GM19023 (cell line): ENCODE results near the gene GPRC5B.

Source experiments
- ATAC-seq: cut with Tn5 transposase; IDR thresholded peaks from one replicate; pipeline ENCODE4 v1.9.1; 2021; ENCODE audit warnings: mild to moderate bottlenecking, moderate library complexity; ENCODE audit not compliant: unreplicated experiment

Gene GPRC5B

DNA sequence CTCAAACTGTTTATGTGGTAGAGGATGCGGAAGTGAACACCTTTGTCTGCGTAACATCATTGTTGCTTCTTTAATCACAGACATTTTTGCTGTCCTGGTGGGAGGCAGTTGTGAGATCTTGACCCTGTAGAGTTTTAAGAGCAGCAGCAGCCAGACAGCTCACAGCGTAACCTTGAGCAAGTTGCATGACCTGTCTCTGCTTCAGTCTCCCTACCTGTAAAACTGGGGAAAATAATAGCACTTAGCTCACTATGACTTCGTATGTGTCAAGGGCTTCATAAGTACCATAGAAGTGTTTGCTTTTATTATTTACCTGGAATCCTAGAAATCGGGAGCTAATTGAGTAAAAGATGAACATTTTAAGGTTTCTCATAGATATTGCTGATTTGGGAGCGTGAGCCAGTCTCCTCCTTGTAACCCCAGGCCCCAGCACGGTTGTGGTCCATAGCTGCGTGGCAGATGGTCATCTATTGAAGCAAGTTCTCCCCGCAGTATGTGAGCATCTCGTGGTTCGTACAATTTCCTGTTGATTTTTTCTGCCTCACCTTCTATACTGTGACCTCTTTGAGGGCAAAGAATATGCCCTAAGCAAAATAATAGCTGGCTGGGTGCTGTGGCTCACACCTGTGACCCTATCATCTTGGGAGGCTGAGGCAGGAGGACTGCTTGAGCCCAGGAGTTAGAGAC lies 34.4 kb downstream of the GPRC5B start:
- no peak for ATAC-seq

DNA sequence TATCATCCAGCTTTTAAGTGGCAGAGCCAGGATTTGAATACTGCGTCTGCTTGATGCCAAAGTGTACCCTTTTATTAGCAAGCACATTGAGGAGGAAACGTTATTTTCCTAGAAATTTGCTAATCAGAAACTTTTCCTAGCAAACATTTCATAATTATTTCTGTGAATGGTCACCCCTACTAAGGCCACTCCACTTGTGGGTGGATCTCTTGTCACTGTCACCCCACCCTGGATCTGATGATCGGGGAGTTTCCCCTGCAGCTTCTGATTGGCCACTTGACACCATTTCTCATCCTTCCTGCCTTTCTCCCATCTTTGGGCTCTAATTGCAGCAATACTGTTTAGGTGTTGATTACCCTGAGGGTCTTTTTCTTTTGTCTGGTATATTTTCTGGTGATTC lies 35.9 kb downstream of the GPRC5B start:
- ATAC-seq, result no peak

DNA sequence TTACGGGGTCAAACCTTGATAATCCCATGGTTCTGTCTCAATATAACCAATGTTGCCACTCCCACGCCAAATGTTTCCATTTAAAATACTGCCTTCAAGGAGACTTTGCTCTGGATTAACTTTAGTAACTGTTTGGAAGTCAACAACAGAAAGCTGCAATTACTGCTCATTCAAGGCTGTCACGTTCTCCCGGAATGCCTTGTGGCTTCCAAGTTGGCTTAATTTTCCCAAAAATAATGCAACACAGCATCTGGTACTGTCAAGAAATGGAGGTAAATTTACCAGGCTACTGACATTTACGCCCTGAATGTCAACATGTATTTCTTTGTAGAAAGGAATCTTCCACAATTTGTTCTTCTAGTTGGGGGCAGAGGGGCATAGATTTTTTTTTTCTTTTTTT lies 38.2 kb downstream of the GPRC5B start:
- ATAC-seq, result no peak

DNA sequence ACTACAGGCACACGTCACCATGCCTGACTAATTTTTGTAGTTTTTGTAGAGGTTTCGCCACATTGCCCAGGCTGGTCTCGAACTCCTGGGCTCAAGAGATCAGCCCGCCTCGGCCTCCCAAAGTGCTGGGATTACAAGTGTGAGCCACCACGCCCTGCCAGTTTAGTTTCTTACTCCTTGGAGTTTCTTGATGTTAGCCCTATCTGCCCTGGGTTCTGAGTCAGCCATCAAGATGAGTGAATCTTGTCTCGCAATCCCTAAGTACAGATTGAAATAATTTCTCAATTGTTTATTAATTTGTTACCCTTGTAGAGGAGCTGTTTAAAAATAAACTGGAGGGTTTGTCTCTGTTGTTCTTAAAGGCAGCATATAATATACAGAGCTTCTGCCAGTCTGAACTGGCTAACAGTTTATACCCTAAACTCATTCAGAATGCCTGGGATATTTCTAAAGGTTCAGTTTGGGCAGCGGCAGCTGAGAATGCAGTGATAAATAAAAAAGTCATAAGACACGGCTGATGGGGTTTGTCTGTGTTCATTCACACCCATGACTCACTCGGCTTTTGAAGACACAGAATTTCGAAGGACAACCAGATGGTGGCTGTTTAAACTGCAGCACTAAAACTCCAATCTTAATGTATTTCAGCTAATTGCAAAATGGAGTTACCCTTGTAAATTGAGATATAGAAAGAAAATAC lies 39.6 kb downstream of the GPRC5B start:
- ATAC-seq, result no peak

DNA sequence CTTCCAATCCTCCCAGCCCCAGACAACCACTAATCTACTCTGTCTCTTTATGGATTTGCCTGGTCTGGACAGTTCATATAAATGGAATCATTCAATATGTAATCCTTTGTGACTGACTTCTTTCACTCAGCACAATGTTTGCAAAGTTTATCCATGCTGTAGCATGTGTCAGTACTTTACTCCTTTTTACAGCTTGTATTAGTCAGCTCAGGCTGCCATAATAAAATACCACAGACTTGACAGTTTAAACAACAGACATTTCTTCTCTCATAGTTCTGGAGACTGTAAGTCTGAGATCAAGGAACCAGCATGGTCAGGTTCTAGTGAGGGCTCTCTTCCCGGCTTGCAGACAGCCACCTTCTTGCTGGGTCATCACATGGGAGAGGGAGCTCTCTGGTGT lies 41.3 kb downstream of the GPRC5B start:
- no peak for ATAC-seq

DNA sequence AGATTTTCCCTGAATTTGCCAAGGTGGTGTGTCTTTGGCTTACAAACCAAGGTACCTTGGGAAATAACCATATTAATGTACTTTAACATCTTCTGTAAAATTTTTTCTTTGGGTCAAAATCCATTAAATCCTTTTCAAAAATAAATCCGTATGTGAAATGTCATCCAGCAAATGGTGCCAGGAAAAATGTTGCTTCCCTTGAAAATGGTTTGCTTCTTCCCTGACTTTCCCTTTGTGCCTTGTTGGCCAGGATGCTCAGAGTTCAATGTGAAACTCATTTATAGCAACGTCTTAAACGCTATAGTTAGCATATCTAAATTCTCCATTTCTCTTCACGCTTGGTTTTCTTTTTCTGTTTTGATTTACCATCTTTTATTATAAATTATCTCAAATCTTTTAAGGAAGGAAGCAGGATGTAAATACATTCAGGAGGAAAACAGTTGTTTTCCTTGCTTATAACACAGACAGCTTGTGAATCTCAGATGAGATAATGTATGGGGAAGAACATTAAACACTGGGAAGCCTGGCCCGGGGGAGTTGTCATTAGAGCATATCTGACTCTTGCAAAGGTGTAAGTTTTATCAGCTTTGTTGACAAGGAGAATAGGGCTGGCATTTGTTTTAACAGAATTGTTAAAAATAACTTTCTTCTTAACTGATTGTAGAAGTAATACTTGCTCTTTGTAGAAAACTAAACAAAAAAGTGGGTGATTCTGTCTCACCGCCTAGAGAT lies 42.1 kb downstream of the GPRC5B start:
- ATAC-seq, result no peak

DNA sequence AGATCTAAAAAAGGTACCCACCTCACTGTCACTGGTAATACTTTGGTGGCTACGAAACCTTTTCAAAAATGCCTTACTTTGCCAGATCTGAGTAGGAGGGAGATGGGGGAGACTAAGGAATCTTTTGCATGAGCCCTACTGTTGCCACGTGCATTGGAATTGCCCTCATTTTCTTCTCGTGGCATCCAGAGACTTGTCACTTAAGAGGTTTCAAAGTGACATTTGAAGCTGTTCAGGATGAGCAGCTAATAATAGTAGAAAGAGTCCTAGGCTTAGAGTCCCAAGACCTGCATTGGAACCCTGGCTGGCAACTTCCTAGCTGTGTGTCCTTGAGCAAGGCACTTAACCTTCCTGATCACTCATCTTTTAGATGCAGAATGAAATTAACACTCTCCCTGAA lies 43.5 kb downstream of the GPRC5B start:
- no peak for ATAC-seq

DNA sequence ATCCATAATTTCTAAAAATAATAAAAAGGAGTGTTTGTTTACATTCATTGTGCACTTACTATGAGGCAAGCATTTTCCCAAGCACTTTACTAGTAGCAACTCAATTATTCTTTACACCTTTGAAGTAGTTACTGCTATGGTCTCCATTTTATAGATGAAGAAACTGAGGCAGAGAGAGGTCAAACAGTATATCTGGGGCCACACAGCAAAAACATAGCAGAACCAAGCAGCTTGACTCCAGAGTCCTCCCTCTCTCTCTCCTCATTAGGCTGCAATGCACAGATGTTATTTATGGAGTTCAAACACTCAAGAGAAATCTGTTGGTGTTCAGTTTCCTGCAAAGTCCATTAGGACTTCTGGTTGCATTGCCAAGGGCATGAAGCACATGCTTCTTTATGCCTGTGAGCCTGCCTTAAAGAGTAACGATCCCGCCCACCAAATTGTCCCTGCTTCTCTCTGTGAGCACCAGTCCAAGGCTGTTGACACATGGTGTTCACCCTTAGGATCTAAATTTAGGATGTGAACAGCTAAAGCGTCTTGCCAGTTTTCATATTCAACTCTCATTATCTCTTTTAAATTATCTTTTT lies 44.0 kb downstream of the GPRC5B start:
- no peak for ATAC-seq

DNA sequence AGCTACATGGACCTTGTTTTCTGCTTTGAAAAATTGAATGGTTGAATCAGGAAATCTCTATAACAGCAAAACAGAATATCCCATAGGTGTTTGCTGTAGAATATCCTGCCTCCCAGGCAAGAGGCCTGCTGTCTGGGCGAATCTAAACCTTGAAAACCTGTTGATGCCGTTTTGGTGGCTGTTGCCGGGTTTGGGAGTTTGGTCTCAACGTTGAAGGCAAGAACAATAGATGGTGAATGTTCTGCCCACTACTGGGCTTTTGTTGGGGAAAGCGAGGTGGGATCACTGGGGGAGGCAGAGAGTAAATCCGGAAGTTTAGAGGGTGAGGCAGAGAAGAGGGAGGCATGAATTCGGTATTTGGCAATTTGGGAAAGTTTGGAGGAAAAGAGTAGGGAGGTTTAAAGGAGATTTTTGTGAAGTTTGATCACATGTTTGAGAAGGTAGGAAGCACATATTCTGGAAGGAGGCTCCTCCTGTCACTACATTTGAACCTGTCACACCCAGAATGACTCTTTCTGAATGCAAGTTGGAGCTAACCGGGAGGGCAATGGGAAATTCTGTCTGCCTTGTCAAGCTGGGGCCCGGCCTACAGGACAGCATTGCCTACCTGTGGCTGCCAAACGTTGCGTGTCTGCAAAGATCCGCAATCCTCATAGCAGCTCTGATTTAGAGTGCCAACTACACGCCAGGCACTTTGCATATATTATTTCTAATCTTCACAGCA lies 46.5 kb downstream of the GPRC5B start:
- no peak for ATAC-seq

DNA sequence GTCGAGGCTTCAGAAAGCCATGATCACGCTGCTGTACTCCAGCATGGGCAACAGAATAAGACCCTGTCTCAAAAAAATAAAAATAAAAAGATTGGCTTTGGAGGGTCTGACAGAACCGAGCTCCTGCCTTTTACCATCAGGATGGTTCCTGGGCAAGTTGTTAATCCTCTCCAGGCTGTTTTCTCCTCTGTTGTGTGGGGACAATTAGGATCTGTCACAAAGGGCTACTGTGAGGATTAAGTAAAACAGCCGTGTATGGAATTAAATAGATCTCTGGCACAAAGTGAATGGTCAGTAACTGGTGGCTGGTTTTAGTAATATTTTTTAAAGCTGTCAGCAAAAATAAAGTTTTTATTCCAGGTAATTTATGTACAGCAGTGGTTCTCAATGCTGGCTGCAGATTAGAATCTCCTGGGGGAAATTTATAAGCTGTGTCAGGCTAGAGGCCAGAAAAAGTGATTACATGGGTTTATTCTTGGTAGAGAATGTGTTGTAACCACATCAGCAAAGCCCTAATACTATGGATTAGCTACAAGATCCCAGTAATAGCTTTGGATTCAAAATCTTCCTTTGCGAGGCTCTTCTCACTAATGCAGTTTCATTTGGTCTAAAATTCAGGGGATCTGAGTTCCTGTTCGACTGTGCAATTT lies 47.2 kb downstream of the GPRC5B start:
- ATAC-seq, result no peak

DNA sequence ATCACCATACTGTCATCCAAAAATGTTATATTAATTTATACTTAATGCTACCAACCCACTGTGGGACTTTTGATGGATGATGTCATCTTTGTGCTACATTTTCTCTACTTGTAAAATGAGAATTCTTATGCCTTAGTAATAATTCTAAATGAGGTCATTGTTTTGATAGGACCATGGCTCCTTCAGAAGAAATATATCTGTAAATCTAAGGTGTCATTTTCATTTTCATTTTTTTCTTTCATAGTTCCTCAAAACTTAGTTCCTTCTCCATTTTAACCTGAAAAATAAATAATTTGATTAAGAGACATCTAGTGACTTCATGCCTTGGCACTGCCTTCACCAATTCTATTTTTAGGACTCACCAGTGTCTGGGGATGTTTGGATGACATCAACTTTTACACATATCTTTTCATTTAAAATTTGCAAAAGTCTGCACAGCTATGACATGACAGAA lies 48.7 kb downstream of the GPRC5B start:
- ATAC-seq, result no peak

DNA sequence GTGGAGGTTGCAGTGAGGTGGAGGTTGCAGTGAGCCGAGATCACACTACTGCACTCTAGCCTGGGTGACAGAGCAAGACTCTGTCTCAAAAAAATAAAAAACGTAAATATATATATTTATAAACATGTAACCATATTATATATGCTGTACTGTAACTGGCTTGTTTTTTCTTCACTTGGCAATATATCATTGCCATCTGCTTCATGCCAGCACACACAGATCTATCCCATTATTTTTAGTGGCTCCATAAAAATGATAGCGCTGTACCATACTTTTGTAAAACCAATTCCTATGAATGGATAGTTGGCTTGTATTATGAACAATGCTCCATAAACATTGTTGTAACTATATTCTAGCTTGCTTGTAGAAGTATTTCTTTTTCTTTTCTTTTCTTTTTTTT lies 49.5 kb downstream of the GPRC5B start:
- ATAC-seq, result no peak

DNA sequence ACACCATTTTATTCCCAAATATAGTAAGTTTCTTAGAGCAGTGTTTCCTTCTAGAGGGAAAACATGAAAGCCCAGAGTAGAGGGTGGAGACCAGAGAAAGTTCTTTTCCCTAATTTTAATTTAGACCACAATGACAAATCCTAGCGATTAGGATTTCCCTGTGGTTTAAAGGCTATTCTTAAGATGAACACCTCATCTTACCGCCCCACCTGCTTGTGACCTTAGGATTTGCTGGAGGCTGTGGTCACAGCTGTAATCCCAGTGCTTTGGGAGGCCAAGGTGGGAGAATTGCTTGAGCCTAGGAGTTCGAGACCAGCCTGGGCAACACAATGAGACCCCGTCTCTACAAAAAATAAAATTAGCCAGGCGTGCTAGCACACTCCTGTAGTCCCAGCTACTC lies 51.1 kb downstream of the GPRC5B start:
- no peak for ATAC-seq

DNA sequence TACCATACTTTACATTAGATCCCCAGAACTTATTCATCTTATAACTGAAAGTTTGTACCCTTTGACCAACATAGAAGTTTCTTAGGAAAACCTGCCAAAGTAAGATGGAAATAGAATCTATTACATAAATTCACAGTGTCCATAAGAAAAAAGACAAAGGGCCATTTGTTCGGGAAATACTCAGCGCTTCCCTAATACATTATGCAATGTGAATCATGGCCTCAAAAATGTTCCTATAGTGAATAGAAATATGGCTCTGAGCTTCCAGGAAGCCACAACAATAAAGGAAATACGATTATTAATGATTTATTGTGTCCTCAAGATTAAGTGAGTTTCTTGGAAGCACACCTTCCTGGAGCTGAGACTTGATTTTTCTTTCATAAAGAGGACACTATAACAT lies 51.5 kb downstream of the GPRC5B start:
- ATAC-seq, result no peak

DNA sequence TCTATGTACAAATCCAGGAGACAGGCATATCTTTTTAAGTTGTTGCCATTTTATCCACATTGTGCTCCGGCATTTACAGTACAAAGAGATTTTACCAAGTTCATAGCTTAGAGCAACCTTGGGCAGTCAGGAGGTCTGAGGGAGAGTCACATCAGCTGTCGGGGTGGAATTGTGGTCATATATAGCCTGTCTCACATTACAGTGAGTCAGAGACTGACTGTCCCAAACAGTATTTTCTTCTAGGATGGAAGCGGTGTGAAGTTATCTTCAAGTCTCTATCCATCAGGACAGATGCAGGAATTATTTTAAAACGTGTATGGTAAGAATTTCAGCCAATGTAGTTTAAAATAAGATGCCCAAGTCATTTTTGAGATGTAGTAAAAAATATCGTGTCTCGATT lies 53.0 kb downstream of the GPRC5B start:
- no peak for ATAC-seq

DNA sequence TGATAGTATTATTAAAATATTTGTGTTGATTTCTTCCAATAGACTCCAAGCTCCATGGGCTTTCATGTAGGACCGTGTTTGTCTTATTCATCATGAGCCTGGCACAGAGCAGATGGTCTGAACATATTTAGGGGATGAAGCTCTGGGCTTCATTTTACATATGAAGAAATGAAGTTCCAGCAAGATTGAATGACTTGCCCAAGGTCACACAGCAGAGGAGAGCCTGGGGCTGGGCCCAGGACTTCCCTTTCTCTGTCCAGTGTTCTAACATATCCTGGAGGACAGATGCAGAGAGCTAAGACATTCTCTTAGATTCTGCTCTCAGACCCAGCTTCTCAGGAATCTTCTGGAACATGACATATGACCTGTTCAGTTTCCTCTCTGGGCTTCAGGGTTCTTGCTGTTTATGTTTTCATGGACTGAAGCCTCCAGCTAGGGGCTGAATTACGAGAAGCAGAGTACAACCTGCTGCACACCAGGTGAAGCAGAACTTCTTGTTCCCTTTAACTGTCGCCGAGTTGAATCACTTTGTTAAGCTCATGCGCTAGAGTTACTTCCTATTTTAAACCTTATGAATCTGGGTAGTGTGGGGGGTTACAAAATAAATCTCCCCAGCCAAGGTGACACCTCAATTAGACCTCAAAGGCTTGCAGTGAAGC lies 53.6 kb downstream of the GPRC5B start:
- no peak for ATAC-seq

DNA sequence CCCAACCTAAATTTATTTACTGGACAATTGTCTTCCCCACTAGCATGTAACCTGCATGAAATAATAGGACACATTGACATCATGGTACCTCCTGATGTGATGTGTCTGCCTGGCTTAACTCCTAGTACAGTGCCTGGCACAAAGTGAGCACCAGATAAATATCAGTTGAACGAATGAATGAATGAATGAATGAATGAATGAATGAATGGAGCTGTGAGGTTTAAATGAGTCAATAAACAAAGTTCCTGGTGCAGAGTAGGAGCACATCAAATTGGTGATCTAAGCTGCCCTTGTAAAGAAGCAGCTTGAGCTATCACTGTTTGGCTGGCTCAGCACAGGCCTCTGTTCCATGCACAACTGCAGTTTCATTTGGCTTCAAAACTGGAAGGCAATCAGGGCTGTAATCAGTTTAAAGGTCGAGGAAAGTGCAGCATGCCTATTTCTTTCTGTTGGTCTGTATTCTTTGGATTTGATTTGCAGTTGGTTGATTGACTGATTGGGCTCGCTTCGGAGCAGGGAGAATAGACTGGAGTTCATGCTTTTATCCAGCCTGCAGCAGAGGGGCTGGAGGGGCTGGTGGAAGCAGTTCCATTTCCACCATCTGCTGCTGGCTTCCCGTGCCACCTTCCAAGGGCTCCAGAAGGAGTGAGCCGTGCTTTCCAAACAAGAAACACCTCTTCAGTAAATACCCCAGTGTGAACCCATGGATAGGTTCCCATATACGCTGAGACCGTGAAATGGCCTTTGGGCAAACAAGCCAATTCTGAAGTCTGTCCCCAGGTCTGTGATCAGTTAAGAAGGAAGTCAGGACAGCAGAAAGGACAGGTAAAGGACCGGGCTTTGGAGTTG lies 54.6 kb downstream of the GPRC5B start:
- ATAC-seq, result no peak

DNA sequence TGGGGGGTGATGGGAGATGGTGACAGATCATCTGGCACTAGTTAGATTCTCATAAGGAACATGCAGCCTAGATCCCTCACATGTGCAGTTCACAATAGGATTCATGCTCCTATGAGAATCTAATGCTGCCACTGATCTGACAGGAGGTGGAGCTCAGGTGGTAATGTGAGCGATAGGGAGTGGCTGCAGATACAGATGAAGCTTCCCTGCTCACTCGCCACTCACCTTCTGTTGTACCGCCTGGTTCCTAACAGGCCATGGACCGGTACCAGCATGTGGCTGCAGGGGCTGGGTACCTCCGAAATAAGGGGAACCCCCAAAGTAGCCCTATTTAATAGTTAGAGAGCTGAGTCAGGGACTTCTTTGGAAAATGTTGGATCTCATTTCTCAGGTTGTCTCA lies 60.4 kb downstream of the GPRC5B start:
- ATAC-seq, result no peak

DNA sequence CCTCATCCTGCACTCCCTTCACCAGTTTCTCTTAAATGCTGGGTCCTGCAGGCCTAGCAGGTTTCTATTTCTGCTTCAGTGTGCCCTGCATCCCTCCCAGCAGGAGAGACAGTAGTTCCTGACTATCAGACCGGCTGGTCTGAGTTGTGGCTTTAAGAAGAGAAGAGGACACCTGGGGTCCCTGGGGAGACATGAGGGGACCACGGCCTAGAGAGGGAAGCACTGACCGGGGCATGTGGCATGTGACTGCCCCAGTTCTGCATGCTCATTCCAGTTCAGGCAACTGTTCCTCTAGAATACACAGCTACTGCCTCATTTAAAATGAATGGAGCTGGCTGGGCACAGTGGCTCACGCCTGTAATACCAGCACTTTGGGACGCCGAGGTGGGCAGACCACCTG lies 61.3 kb downstream of the GPRC5B start:
- ATAC-seq, result no peak
